Activated CD8-positive, alpha-beta memory T cell treated with anti-CD3 and anti-CD28 coated beads for 36 hours (primary cell): ENCODE results near the gene INKA2. TPM values are rescaled to one million over a fixed set of nuclear protein-coding genes. Genes with fewer than 3 reads are reported as not detected.

ENCODE experiments used
- total RNA-seq, 2 experiments: library from RNA; stranded (reverse); gene quantifications; one replicate each; pipeline ENCODE4 v1.2.3, GENCODE V29; 2021

INKA2 gene
- total RNA-seq, 2 experiments from 2014 or later: 1.5 to 2.2 TPM

Other genes starting within 250 kb of the INKA2 start
- gene ADORA3, start 235.8 kb downstream of the INKA2 start, total RNA-seq: not detected
- under 1 TPM in 1 of 2 experiments, not detected in 1; 0.25 TPM for gene TMIGD3, start 235.8 kb downstream of the INKA2 start, total RNA-seq
- 100 to 1,000 TPM; 245 to 248 TPM for gene RAP1A, start 119.6 kb downstream of the INKA2 start, total RNA-seq
- 10 to 100 TPM; 21.8 to 23.8 TPM for gene DDX20, start 16.5 kb upstream of the INKA2 start, total RNA-seq